GM19023 (cell line): ENCODE results near the gene RPL7A.
"Not testable (repeated sequence)": the region's sequence is repeated elsewhere in the genome, so short reads cannot be mapped to it uniquely, and the experiment has no call there.

Experiments
- ATAC-seq: cut with Tn5 transposase; IDR thresholded peaks from one replicate; pipeline ENCODE4 v1.9.1; 2021; ENCODE audit warnings: mild to moderate bottlenecking, moderate library complexity; ENCODE audit not compliant: unreplicated experiment

RPL7A gene

DNA sequence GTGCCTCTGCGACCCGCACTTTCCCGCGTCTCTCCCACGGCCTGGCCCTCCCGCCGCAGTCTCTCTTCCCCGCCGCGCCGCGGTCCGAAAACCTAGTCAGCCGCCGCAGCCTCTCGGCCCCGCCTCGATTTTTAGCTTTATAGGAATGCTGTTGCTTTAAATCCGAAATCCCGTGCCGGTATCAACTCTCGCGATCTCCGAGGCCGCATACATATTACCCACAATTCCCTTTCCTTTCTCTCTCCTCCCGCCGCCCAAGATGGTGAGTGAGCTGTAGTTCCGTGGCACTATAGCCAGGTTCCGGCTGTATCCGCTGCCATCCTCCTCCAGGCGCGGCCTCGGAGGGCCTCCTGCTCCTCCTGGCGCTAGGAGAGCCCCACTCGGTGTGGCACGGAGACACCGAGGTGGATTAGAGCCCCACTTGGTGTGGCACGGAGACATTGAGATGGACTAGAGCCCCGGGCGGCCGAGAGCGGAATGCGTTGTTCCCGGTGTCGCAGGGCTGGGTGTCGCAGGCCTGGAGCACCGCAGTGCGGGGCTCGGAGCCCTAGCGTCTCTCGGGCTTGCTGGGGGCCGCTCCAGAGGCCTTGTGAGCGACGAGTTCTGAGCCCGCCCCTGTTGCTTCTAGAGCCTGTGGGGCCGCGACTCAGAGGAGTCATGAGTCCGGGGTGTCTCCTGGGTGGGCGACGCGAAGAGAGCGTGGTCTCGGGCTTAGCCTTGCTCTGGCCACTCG is at the start of gene RPL7A, which contains the start of gene MED22:
RPL7A (plus strand) TSS at position 234 of the 733 bp plus-strand sequence; CDS start at position 260, 26 bp downstream.
MED22 (minus strand) TSS at position 147 of the 733 bp plus-strand sequence. CDS start 1,469 bp downstream, outside the sequence.
- ATAC-seq: peak; percentile 72

DNA sequence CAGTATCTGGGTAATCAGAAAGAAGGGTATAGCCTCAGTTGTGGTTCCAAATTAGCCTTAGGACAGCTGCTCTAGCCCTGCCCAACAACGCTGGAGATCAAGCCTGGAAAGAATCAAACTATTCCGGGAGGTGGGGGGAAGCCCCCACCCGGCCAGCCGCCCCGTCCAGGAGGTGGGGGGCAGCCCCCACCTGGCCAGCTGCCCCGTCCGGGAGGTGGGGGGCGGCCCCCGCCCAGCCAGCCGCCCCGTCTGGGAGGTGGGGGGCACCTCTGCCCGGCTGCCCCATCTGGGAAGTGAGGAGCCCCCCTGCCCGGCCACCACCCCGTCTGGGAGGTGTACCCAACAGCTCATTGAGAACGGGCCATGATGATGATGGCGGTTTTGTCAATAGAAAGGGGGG is 48.0 kb upstream of the RPL7A start:
- not testable (repeated sequence) for ATAC-seq

DNA sequence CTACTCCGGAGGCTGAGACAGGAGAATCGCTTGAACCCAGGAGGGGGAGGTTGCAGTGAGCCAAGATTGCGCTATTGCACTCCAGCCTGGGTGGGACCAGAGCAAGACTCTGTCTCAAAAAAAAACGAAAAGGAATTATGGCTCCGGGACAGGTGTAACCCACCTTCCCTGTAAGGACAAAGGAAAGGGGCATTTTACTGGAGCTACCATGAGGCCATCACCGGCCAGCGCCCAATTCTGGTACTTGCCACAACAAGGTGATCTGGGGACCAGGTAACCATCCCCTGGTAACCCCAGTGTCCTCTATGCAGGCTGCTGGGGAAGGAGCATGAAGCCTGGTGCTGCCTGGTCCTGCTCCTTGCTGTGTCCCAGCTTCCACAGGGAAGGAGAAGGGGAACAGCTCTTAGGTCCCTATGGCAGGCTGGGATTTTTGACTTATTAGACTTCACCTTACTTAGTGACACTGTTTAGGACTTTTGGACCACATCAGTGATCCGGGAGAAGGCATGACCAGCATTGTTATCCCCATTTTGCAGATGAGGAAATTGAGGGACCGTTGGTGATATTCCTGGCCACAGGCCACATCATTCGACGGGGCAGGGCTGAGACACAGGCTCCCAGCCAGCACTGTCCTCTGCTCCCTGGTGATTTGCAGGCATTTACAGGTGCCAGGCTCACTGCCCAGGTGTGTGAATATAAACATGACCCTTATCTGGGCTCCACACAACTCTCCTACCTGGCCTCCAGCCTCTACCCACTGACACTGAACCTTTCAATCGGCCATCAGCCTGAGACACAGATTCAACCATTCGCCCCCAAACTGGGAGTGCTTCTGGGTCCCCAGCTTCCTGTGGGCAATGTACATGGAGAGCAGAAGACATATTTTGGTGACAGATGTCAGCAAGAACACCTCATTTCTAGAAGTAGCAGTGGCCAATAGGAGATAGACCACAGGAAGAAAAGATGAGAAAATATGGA is 46.5 kb upstream of the RPL7A start:
- ATAC-seq: no peak

DNA sequence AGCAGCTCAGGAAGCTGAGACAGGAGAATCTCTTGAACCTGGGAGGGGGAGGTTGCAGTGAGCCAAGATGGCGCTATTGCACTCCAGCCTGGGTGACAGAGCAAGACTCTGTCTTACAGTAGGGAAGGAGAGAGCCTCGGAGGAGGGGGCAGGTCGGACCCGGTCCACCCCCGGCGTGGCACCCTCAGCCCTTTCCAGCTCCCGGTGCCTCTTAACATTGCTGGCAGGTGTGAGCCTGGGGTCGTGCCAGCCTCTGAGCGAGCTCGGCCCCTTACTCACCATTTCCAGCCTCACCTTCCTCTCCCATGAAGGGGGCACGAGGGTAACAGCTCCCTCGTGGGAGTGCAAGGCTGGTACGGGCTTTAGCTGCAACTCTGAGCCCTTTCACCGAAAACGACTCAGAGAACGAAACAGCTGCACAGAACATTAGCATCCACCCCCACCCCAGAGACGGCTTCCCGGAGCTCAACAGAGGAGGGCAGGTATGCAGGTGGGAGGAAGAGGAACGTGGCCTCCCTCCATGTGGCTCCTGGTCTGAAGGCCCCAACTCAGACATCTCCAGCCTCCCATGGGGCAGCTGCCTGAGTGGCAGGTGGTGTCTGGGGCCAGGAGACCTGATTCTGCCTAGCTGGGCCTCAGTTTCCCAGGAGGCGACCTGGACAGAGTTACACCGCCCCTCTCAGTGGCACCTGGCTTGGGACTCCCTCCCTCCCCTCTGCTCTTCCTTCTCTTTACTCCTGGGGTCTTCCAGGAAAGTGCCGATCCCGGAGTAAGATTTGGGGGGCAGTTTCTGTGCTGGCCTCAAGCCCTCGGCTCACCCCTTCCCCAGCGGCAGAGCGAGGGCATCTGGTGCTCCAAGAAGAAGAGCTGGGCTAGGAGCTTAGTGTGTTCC is 44.5 kb upstream of the RPL7A start:
- no peak for ATAC-seq

DNA sequence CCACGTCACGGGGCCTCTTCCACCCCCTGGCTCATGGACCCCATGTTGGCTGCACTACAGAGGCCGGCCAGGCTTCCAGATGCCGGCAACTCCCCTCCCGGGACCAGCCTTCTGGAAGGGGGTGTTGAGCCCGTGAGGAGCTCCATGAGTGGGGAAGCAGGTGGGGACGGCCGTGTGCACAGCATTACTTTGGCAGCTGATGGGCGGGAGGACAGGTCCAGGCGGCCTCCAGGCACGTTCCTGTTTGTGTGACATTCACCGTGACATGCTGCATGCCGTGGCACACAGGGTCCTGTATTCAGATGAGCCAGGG is 43.9 kb upstream of the RPL7A start:
- ATAC-seq: no peak

DNA sequence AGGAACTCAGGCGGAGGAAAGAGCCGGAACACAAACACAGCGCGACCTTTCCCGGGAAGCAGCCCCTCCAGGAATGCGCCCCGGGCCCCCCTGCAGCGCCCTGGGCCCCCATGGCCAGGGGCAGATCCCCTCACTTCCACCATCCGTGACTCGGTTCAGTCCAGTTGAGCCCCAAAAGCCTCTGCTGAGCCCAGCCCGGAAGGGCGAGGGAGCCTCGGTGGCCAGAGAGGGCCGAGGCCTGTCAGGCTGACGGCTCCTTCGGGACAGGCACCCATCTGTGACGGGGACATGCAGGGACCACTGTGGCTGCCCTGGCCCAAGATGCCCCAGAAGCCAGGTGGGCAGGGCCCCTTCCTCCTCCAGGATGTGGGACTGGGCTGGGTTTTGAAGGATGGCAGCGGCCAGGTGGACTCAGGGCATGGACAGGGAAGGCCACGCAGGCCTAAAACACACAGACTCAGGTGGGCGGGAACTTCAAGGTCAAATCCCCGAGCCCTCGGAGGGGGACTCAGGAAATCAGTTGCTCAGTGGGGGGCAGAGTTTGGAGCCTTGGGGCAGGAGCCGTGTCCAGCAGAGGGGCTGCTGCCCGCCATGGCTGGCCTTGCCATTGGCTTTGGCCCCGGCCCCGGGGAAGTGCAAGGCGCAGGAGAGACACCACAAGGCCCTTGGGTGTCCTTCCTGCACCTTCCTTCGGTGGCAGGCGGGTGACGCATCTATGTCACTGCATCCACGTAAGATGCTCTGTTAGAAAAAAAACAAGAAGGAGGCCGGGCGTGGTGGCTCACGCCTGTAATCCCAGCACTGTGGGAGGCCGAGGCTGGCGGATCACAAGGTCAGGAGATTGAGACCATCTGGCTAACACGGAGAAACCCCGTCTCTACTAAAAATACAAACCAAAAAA is 43.3 kb upstream of the RPL7A start:
- ATAC-seq: no peak

DNA sequence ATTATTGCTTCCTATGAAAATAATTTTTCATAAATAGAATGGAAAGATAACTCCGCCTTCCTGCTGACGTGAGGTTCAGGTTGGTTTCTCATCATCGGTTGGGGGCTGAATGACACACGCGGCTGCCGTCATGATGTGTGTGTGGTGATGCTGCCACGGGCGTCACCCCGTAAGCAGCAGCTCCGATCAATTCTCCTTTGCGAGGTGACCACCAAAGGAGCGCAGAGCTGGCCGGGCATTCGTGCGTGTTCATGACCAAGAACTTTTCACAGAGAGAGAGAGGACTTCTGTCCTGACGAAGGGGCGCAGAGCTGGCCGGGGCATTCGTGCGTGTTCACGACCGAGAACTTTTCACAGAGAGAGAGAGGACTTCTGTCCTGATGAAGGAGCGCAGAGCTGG is 42.3 kb upstream of the RPL7A start:
- no peak for ATAC-seq

DNA sequence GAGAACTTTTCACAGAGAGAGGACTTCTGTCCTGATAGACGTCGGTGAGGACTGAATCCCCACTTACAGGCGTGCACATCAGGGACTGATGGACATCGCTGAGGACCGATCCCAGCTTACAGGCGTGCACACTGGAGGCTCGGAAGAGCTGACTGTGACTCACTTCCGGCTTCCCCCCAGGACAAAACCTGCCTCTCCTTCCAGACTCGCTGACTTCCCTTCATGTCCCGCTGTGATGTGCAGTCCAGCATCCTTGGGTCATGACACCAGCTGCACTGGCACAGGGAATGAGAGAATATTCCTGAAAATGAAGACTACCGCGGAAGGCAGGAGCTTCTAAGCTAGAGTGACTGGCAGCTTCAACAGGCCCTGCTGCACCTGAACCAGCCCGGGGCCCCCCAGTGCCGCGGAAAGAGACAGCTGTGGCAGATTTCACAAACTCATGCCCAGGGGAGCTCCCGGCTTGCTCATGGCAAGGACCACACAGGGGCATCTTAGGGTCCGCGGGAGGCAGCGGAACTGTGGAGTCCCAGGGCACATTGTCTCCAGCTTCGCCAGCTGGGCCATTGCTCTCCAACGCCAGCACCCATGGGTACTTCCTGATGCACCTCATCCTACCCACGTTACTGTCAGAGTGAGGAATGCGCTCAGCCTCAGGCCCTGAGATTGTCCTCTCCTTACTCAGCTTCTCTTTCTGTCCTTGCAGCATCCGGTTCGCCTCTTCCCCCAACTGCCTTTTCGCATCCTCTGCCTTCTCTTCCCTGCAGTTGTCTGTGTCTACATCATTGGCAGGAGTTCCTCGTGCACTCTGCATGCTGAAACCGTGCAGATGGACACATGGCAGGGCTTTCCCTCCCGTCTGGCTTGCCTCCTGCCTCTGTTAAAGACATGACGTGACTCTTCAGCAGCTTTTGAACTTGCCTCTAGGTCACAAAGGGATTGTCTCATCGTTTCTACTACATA is 41.5 kb upstream of the RPL7A start:
- ATAC-seq: no peak

DNA sequence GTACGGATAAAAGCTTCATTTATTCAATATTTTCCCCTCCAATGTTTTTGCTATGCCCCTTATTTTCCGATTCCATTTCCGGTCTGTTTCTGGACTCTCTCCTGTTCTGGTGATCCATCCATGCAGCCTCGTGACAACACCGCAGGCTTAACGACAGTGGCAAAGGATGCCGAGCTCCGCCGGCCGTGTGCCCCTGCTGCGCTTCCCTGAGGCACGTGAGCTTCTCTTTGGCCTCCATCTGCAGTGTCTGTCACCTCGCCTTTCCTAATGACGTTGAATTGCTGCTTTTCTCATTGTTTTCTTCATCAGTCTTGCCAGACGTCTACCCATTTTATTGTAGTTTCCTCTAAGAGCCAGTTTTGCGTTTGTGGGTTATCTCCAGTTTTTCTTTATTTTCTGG is 40.7 kb upstream of the RPL7A start:
- ATAC-seq: no peak

DNA sequence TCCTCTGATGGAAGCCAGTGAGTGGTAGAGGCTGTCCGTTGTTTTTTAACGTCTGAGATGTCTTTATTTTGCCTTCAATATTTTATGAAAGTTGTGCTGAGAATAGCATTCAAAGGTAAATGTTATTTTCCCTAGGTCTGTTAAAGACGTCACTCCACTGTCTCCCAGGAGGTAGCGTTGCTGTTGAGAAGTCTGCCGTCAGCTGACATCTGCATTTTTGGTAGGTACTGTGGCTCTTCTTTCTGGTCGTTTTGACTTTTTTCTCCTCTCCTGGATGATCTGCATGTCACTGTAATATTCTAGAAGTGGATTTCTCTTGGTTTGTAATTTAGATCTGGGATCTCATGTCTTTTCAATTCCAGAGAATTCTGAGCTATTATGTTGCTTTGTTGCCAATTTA is 38.4 kb upstream of the RPL7A start:
- ATAC-seq: no peak

DNA sequence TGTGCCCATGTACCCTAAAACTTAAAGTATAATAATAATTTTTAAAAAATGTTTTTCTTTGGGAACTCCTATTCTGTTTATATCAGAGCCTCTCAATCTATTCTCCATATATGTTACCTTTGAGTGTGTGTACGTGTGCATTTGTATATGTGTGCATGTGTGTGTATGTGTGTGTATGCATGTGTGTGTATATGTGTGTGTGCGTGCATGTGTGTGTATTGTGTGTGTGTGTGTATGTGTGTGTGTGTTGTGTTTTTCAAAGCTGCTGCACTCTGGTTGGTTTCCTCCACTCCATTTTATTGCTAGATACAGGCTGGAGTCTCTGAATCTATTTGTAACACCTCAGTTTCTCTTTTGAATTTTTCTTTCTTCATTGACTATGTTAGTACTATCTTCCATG is 32.0 kb upstream of the RPL7A start:
- no peak for ATAC-seq

DNA sequence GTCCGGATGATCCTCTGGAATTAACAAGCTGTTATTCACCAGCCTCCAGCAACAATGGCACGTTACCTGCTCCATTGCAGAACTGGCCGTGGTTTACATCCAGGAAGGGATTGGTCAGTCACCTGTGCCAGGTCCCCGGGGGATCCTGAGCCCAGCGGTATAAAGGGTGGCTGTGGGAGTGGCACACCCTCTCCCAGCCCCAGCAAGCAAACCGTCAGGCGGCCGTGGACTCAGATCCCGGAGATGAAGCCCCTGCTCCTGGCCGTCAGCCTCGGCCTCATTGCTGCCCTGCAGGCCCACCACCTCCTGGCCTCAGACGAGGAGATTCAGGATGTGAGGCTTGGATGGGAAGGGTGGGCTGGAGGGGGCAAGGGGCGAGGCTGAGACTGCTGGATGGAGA is 30.5 kb upstream of the RPL7A start:
- ATAC-seq: not testable (repeated sequence)

DNA sequence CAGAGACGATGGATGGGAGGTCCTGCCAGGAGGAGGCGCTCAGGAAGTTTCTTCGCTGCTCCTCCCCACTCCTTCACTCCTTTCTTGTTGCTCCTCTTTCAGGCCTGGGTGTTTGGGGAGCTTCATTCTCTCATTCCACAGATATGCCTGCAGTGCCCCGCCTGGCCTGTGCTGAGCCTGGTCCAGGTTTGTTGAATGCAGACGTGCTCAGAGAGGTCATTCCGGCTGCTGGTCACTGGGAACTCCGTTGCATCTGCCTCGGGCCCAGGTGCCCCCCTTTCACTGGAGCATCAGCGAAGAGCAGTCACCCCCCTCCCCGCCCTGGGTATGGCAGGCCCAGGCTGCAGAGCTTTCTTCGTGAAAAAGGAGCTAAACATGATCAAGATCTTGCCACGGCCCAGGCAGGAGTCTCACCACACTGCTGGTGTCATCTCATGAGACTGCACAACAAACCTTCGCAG is 27.6 kb upstream of the RPL7A start:
- no peak for ATAC-seq

DNA sequence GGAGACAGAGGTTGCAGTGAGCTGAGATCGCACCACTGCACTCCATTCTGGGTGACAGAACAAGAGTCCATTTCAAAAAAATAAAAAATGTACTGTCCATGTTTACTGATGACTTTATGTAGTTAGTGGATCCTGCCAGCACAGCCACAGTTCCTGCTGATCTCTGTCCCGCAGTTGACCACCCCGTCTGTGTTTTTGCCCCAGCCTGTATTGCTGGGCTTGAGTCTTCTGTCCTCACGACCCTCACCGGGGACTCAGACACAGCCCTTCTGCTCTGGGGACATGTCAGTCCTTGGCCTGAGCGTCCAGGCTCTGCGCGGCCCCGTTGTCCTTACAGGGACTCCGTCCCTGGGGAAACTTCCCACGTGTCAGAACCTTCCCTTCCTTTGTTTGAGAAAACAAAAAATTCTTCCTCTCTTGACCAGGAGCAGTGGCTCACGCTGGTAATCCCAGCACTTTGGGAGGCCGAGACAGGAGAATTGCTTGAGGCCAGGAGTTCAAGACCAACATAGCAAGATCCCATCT is 26.5 kb upstream of the RPL7A start:
- no peak for ATAC-seq

DNA sequence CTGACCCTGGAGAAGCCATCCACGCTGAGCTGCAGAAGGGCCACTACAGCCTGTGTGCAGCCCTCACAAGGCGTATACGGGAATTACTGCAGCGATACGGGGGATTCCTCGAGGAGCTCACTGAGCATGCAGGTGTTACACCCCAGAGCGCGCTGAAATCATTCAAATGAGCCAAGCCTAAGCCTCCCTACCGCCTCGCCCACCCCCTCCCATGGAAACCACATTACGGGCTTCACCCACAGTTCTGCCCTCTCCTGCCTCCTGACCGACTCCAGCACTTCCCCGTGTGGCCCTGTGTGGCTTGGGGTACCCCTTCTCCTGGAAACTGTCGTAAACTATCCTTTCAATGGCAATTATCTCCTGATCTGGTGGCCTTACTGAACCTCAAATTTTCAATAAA is 25.3 kb upstream of the RPL7A start:
- ATAC-seq: no peak

DNA sequence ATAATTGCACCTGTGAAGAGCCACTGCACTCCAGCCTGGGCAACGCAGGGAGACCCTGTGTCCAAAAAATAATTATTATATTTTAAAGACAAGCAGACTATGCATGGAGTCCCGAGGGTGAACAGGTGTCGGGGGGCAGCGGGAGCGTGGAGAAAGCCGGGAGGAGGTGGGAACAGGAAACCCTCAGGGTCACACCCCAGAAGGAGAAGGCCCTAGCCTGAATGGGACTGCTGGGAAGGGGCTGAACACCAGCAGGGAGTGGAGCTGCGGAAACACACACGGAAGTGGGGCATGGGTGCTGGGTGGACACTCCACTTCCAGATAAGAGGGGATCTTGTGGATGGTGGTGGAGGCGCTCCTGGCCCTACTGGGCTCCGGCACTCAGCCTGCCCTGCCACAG is 24.8 kb upstream of the RPL7A start:
- ATAC-seq: no peak

DNA sequence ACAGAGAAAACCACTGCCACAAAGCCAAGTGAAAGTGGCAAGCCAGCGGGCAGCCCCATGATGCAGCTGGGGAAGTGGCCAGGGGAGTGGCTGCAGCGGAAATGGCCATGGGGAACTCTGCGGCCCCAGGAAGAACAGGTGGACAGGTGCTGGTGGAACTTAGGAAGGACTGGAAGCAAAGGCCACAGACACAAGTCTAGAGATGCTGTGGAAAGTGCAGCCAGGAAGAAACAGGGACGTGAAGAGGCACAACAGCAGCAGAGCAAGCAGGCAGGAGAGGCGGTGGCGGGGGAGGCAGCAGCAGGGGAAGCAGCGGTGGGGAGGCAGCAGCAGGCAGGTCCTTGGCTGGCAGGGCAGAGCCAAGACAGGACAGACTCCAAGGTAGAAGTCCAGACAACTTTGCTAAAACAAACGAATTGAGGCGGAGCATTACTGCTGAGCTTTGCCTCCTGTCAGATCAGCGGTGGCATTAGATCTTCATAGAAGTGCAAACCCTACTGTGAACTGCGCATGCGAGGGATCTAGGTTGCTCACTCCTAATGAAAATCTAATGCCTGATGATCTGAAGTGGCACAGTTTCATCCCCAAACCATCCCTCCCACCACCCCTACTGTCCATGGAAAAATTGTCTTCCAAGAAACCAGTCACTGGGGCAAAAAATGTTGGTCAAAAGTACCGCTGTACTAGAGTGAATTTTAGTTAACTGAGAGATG is 23.9 kb upstream of the RPL7A start:
- ATAC-seq: no peak

DNA sequence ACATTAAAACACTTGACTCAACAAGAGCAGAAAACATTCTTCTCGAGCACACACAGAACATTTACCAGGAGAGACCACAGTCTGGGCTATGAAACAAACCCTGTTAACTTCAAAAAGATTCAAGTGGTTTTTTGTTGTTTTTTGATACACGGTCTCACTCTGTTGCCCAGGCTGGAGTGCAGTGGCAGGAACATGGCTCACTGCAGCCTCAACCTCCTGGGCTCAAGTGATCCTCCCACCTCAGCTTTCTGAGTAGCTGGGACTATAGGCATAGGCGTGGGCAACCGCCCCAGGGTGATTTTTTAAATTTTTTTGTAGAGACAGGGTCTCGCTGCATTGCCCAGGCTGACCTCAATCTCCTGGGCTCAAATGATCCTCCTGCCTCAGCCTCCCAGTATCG is 21.0 kb upstream of the RPL7A start:
- ATAC-seq: not testable (repeated sequence)
